ENCODE data around the gene GJC1.

GJC1 gene

GRCh38 chr17:44759086-44759915, 70.8 kb downstream of the GJC1 start:
- no peak overlapping the region for H2AFZ ChIP-seq (ENCODE audit: low read depth, low read length, severe bottlenecking)

GRCh38 chr17:44758414-44759085, 71.5 kb downstream of the GJC1 start, which contains the start of gene ADAM11:
ADAM11 (plus strand) TSS chr17:44758988; CDS start chr17:44759200, 212 bp downstream.
- no peaks in the 10 kb centered on the region for H3K27me3 ChIP-seq (ENCODE audit: low read length)
- no peak for TF ChIP-seq EZH2phosphoT487 (conservative IDR thresholded peaks at IDR 0.05; ENCODE audit: low read length)
- TF ChIP-seq CTCF (IDR thresholded peaks at IDR 0.05; ENCODE audit: insufficient read depth, low read length, poor library complexity, severe bottlenecking) = no peak
- H3K79me2 ChIP-seq (ENCODE audit: insufficient read depth, low read length) = no peaks in the 10 kb centered on the region
- H4K20me1 ChIP-seq (ENCODE audit: low read depth, low read length) = no peaks in the 10 kb centered on the region
- H3K36me3 ChIP-seq (ENCODE audit: low read length) = no peaks in the 10 kb centered on the region
- peak within 1 kb of the TSS; percentile 40 for H3K4me2 ChIP-seq (ENCODE audit: low read depth, low read length, poor library complexity, severe bottlenecking)
- H3K4me3 ChIP-seq (ENCODE audit: insufficient read depth, low read length, poor library complexity, severe bottlenecking) = no peak within 1 kb of the TSS
- no peak within 1 kb of the TSS for H2AFZ ChIP-seq (ENCODE audit: low read depth, low read length, severe bottlenecking)
- H3F3A ChIP-seq (ENCODE audit: insufficient read depth) = no peaks in the 10 kb centered on the region
- peak within 1 kb of the TSS; percentile 20; the same call in 1 of the 2 replicates for H3K9ac ChIP-seq (ENCODE audit: low read length)
- no peaks in the 10 kb centered on the region for H3K9me2 ChIP-seq (replicated peaks; ENCODE audit: insufficient read depth, low read length)
- H3K27ac ChIP-seq (ENCODE audit: low read depth, low read length) = no peak within 1 kb of the TSS
- H3K9me3 ChIP-seq (ENCODE audit: insufficient read depth, low read length) = no peaks in the 10 kb centered on the region

More at GRCh38 chr17:44759086-44759915, 70.8 kb downstream of the GJC1 start:
- H3K4me3 ChIP-seq (ENCODE audit: insufficient read depth, low read length, poor library complexity, severe bottlenecking) = no peak overlapping the region
- H3K4me2 ChIP-seq (ENCODE audit: low read depth, low read length, poor library complexity, severe bottlenecking) = peak overlapping the region; percentile 40
- H3K36me3 ChIP-seq (ENCODE audit: low read length) = no peaks in the 10 kb centered on the region
- no peaks in the 10 kb centered on the region for H3K9me3 ChIP-seq (ENCODE audit: insufficient read depth, low read length)
- H3F3A ChIP-seq (ENCODE audit: insufficient read depth) = no peaks in the 10 kb centered on the region
- no peak overlapping the region for H3K27ac ChIP-seq (ENCODE audit: low read depth, low read length)
- H3K9me2 ChIP-seq (replicated peaks; ENCODE audit: insufficient read depth, low read length) = no peaks in the 10 kb centered on the region
- no peaks in the 10 kb centered on the region for H3K27me3 ChIP-seq (ENCODE audit: low read length)
- TF ChIP-seq EZH2phosphoT487 (conservative IDR thresholded peaks at IDR 0.05; ENCODE audit: low read length) (no peak), CTCF (IDR thresholded peaks at IDR 0.05; ENCODE audit: insufficient read depth, low read length, poor library complexity, severe bottlenecking) (no peak)
- H3K79me2 ChIP-seq (ENCODE audit: insufficient read depth, low read length) = no peaks in the 10 kb centered on the region
- H3K9ac ChIP-seq (ENCODE audit: low read length) = peak overlapping the region; percentile 20; the same call in 1 of the 2 replicates
- H4K20me1 ChIP-seq (ENCODE audit: low read depth, low read length) = no peaks in the 10 kb centered on the region

GRCh38 chr17:44757918-44758413, 72.1 kb downstream of the GJC1 start:
- Histone ChIP-seq H3K4me2 (ENCODE audit: low read depth, low read length, poor library complexity, severe bottlenecking) (no peak overlapping the region), H2AFZ (ENCODE audit: low read depth, low read length, severe bottlenecking) (no peak overlapping the region), H3F3A (ENCODE audit: insufficient read depth) (no peaks in the 10 kb centered on the region), H3K9me3 (ENCODE audit: insufficient read depth, low read length) (no peaks in the 10 kb centered on the region), H4K20me1 (ENCODE audit: low read depth, low read length) (no peaks in the 10 kb centered on the region), H3K9me2 (replicated peaks; ENCODE audit: insufficient read depth, low read length) (no peaks in the 10 kb centered on the region), H3K4me3 (ENCODE audit: insufficient read depth, low read length, poor library complexity, severe bottlenecking) (no peak overlapping the region), H3K36me3 (ENCODE audit: low read length) (no peaks in the 10 kb centered on the region), H3K27me3 (ENCODE audit: low read length) (no peaks in the 10 kb centered on the region), H3K79me2 (ENCODE audit: insufficient read depth, low read length) (no peaks in the 10 kb centered on the region), H3K27ac (ENCODE audit: low read depth, low read length) (no peak overlapping the region), H3K9ac (ENCODE audit: low read length) (no peak overlapping the region)
- TF ChIP-seq CTCF (IDR thresholded peaks at IDR 0.05; ENCODE audit: insufficient read depth, low read length, poor library complexity, severe bottlenecking) (no peak), EZH2phosphoT487 (conservative IDR thresholded peaks at IDR 0.05; ENCODE audit: low read length) (no peak)
